ENCODE results near the gene TEAD2.
"Not testable (repeated sequence)": the region's sequence is repeated elsewhere in the genome, so short reads cannot be mapped to it uniquely, and the experiment has no call there.

TEAD2 gene

GRCh38 chr19:49331187-49331586, 31.0 kb downstream of the TEAD2 start:
- not testable (repeated sequence) for H3K27me3 ChIP-seq (ENCODE audit: control insufficient read depth, insufficient read depth, low read length); H3K27ac ChIP-seq (ENCODE audit: low read length); H3K36me3 ChIP-seq (ENCODE audit: control insufficient read depth, insufficient read depth, low read length); H3K4me3 ChIP-seq (ENCODE audit: low read length); H3K9me3 ChIP-seq (ENCODE audit: control insufficient read depth, insufficient read depth, low read length); DNase-seq (ENCODE audit: low read depth, low spot score); H3K4me1 ChIP-seq (ENCODE audit: control insufficient read depth, insufficient read depth, low read length)
- no CpG with 5 or more reads among the region's 4 CpGs for WGBS (ENCODE audit: insufficient coverage, insufficient read length)

- WGBS (ENCODE audit: insufficient coverage, insufficient read length) = no CpG with 5 or more reads among the region's 2 CpGs
- no peaks in the 10 kb centered on the region for H3K4me1 ChIP-seq (ENCODE audit: control insufficient read depth, insufficient read depth, low read length)
These were observed 33.5 kb downstream of the TEAD2 start for GRCh38 chr19:49328741-49329140.

GRCh38 chr19:49327878-49328544, 34.2 kb downstream of the TEAD2 start:
- no CpG with 5 or more reads among the region's 2 CpGs for WGBS (ENCODE audit: insufficient coverage, insufficient read length)
- Histone ChIP-seq H3K27me3 (ENCODE audit: control insufficient read depth, insufficient read depth, low read length) (no peaks in the 10 kb centered on the region), H3K4me3 (ENCODE audit: low read length) (no peak overlapping the region), H3K36me3 (ENCODE audit: control insufficient read depth, insufficient read depth, low read length) (no peaks in the 10 kb centered on the region), H3K27ac (ENCODE audit: low read length) (no peak overlapping the region), H3K9me3 (ENCODE audit: control insufficient read depth, insufficient read depth, low read length) (no peaks in the 10 kb centered on the region), H3K4me1 (ENCODE audit: control insufficient read depth, insufficient read depth, low read length) (no peaks in the 10 kb centered on the region)
- no peak for DNase-seq (ENCODE audit: low read depth, low spot score)

More at GRCh38 chr19:49328741-49329140, 33.5 kb downstream of the TEAD2 start:
- H3K36me3 ChIP-seq (ENCODE audit: control insufficient read depth, insufficient read depth, low read length) = no peaks in the 10 kb centered on the region
- no peak for DNase-seq (ENCODE audit: low read depth, low spot score)
- no peaks in the 10 kb centered on the region for H3K27me3 ChIP-seq (ENCODE audit: control insufficient read depth, insufficient read depth, low read length)
- no peak overlapping the region for H3K4me3 ChIP-seq (ENCODE audit: low read length)
- no peak overlapping the region for H3K27ac ChIP-seq (ENCODE audit: low read length)
- H3K9me3 ChIP-seq (ENCODE audit: control insufficient read depth, insufficient read depth, low read length) = no peaks in the 10 kb centered on the region

GRCh38 chr19:49326165-49326704, 36.0 kb downstream of the TEAD2 start:
- WGBS (ENCODE audit: insufficient coverage, insufficient read length) = no CpG with 5 or more reads among the region's 3 CpGs
- no peaks in the 10 kb centered on the region for H3K4me1 ChIP-seq (ENCODE audit: control insufficient read depth, insufficient read depth, low read length)
- H3K27ac ChIP-seq (ENCODE audit: low read length) = no peak overlapping the region

GRCh38 chr19:49325756-49326155, 36.5 kb downstream of the TEAD2 start:
- not testable (repeated sequence) for H3K36me3 ChIP-seq (ENCODE audit: control insufficient read depth, insufficient read depth, low read length); H3K27me3 ChIP-seq (ENCODE audit: control insufficient read depth, insufficient read depth, low read length); H3K27ac ChIP-seq (ENCODE audit: low read length); H3K4me1 ChIP-seq (ENCODE audit: control insufficient read depth, insufficient read depth, low read length); DNase-seq (ENCODE audit: low read depth, low spot score); H3K4me3 ChIP-seq (ENCODE audit: low read length); H3K9me3 ChIP-seq (ENCODE audit: control insufficient read depth, insufficient read depth, low read length)
- no CpG with 5 or more reads among the region's 13 CpGs for WGBS (ENCODE audit: insufficient coverage, insufficient read length)

More at GRCh38 chr19:49326165-49326704, 36.0 kb downstream of the TEAD2 start:
- Histone ChIP-seq H3K36me3 (ENCODE audit: control insufficient read depth, insufficient read depth, low read length) (no peaks in the 10 kb centered on the region), H3K4me3 (ENCODE audit: low read length) (no peak overlapping the region), H3K9me3 (ENCODE audit: control insufficient read depth, insufficient read depth, low read length) (no peaks in the 10 kb centered on the region), H3K27me3 (ENCODE audit: control insufficient read depth, insufficient read depth, low read length) (no peaks in the 10 kb centered on the region)
- no peak for DNase-seq (ENCODE audit: low read depth, low spot score)

- H3K27ac ChIP-seq (ENCODE audit: low read length) = no peak within 1 kb of the TSS
- H3K27me3 ChIP-seq (ENCODE audit: control insufficient read depth, insufficient read depth, low read length) = no peaks in the 10 kb centered on the region
- no peak within 1 kb of the TSS for H3K4me3 ChIP-seq (ENCODE audit: low read length)
- H3K36me3 ChIP-seq (ENCODE audit: control insufficient read depth, insufficient read depth, low read length) = no peaks in the 10 kb centered on the region
- WGBS (ENCODE audit: insufficient coverage, insufficient read length) = no CpG with 5 or more reads among the region's 38 CpGs
- no peaks in the 10 kb centered on the region for H3K4me1 ChIP-seq (ENCODE audit: control insufficient read depth, insufficient read depth, low read length)
- no peak for DNase-seq (ENCODE audit: low read depth, low spot score)
- no peaks in the 10 kb centered on the region for H3K9me3 ChIP-seq (ENCODE audit: control insufficient read depth, insufficient read depth, low read length)
These were observed 37.2 kb downstream of the TEAD2 start, which contains the start of gene SLC6A16 for GRCh38 chr19:49324801-49325576. TSS of gene SLC6A16 (minus strand) at chr19:49325191. CDS start at chr19:49311347, 13,844 bp downstream.

GRCh38 chr19:49318296-49318695, 43.9 kb downstream of the TEAD2 start:
- H3K9me3 ChIP-seq (ENCODE audit: control insufficient read depth, insufficient read depth, low read length) = no peaks in the 10 kb centered on the region; the same call in 1 of the 2 replicates
- no peak overlapping the region for H3K4me3 ChIP-seq (ENCODE audit: low read length)
- DNase-seq (ENCODE audit: low read depth, low spot score) = no peak
- no peaks in the 10 kb centered on the region for H3K4me1 ChIP-seq (ENCODE audit: control insufficient read depth, insufficient read depth, low read length)
- H3K27me3 ChIP-seq (ENCODE audit: control insufficient read depth, insufficient read depth, low read length) = no peaks in the 10 kb centered on the region
- no peak overlapping the region for H3K27ac ChIP-seq (ENCODE audit: low read length)
- H3K36me3 ChIP-seq (ENCODE audit: control insufficient read depth, insufficient read depth, low read length) = no peaks in the 10 kb centered on the region

GRCh38 chr19:49316284-49316683, 45.9 kb downstream of the TEAD2 start:
- H3K9me3 ChIP-seq (ENCODE audit: control insufficient read depth, insufficient read depth, low read length) = no peaks in the 10 kb centered on the region; the same call in 1 of the 2 replicates
- no peak overlapping the region for H3K4me3 ChIP-seq (ENCODE audit: low read length)
- H3K4me1 ChIP-seq (ENCODE audit: control insufficient read depth, insufficient read depth, low read length) = no peaks in the 10 kb centered on the region
- H3K27me3 ChIP-seq (ENCODE audit: control insufficient read depth, insufficient read depth, low read length) = no peaks in the 10 kb centered on the region
- H3K27ac ChIP-seq (ENCODE audit: low read length) = no peak overlapping the region
- H3K36me3 ChIP-seq (ENCODE audit: control insufficient read depth, insufficient read depth, low read length) = no peaks in the 10 kb centered on the region
- DNase-seq (ENCODE audit: low read depth, low spot score) = no peak

GRCh38 chr19:49315111-49315510, 47.1 kb downstream of the TEAD2 start:
- Histone ChIP-seq H3K9me3 (ENCODE audit: control insufficient read depth, insufficient read depth, low read length) (no peaks in the 10 kb centered on the region; the same call in 1 of the 2 replicates), H3K27ac (ENCODE audit: low read length) (no peak overlapping the region), H3K4me3 (ENCODE audit: low read length) (no peak overlapping the region), H3K27me3 (ENCODE audit: control insufficient read depth, insufficient read depth, low read length) (no peaks in the 10 kb centered on the region), H3K4me1 (ENCODE audit: control insufficient read depth, insufficient read depth, low read length) (no peaks in the 10 kb centered on the region), H3K36me3 (ENCODE audit: control insufficient read depth, insufficient read depth, low read length) (no peaks in the 10 kb centered on the region)
- DNase-seq (ENCODE audit: low read depth, low spot score) = no peak
- WGBS (ENCODE audit: insufficient coverage, insufficient read length) = no CpG with 5 or more reads among the region's 1 CpG

- no peak overlapping the region for H3K27ac ChIP-seq (ENCODE audit: low read length)
- no peaks in the 10 kb centered on the region for H3K9me3 ChIP-seq (ENCODE audit: control insufficient read depth, insufficient read depth, low read length)
- no peak overlapping the region for H3K4me3 ChIP-seq (ENCODE audit: low read length)
- H3K4me1 ChIP-seq (ENCODE audit: control insufficient read depth, insufficient read depth, low read length) = no peaks in the 10 kb centered on the region
- H3K27me3 ChIP-seq (ENCODE audit: control insufficient read depth, insufficient read depth, low read length) = no peaks in the 10 kb centered on the region
- no peak for DNase-seq (ENCODE audit: low read depth, low spot score)
- H3K36me3 ChIP-seq (ENCODE audit: control insufficient read depth, insufficient read depth, low read length) = no peaks in the 10 kb centered on the region
- WGBS (ENCODE audit: insufficient coverage, insufficient read length) = no CpG with 5 or more reads among the region's 6 CpGs
These were observed 53.1 kb downstream of the TEAD2 start for GRCh38 chr19:49309087-49309486.
